HG03354 (cell line): Measurements from ENCODE around the gene ETV6.

Experiments used
- ATAC-seq: cut with Tn5 transposase; IDR thresholded peaks from one replicate; pipeline ENCODE4 v1.9.1; 2021; ENCODE audit warnings: mild to moderate bottlenecking; ENCODE audit not compliant: unreplicated experiment, poor library complexity, severe bottlenecking

ETV6 gene

GRCh38 chr12:11688379-11688778 lies 38.9 kb downstream of the ETV6 start:
- ATAC-seq: no peak

- ATAC-seq: no peak
Measured at GRCh38 chr12:11688831-11689230, 39.4 kb downstream of the ETV6 start.

- no peak for ATAC-seq
Measured at GRCh38 chr12:11689591-11690186, 40.2 kb downstream of the ETV6 start.

GRCh38 chr12:11693067-11693466 lies 43.6 kb downstream of the ETV6 start:
- no peak for ATAC-seq

- no peak for ATAC-seq
Measured at GRCh38 chr12:11693601-11694000, 44.1 kb downstream of the ETV6 start.

- no peak for ATAC-seq
Measured at GRCh38 chr12:11694528-11694927, 45.1 kb downstream of the ETV6 start.

GRCh38 chr12:11695321-11695720 lies 45.8 kb downstream of the ETV6 start:
- no peak for ATAC-seq

- ATAC-seq: no peak
Measured at GRCh38 chr12:11696084-11696483, 46.6 kb downstream of the ETV6 start.

GRCh38 chr12:11697131-11697530 lies 47.7 kb downstream of the ETV6 start:
- ATAC-seq: no peak

- ATAC-seq: no peak
Measured at GRCh38 chr12:11697670-11698387, 48.4 kb downstream of the ETV6 start.

- no peak for ATAC-seq
Measured at GRCh38 chr12:11698729-11699128, 49.3 kb downstream of the ETV6 start.

- ATAC-seq: no peak
Measured at GRCh38 chr12:11701433-11701832, 52.0 kb downstream of the ETV6 start.

GRCh38 chr12:11702959-11703358 lies 53.5 kb downstream of the ETV6 start:
- ATAC-seq: no peak

- ATAC-seq: no peak
Measured at GRCh38 chr12:11703378-11703777, 53.9 kb downstream of the ETV6 start.

GRCh38 chr12:11704089-11704488 lies 54.6 kb downstream of the ETV6 start:
- ATAC-seq: no peak

- no peak for ATAC-seq
Measured at GRCh38 chr12:11705010-11705409, 55.5 kb downstream of the ETV6 start.

- ATAC-seq: no peak
Measured at GRCh38 chr12:11706509-11707379, 57.3 kb downstream of the ETV6 start.

- no peak for ATAC-seq
Measured at GRCh38 chr12:11707535-11707934, 58.1 kb downstream of the ETV6 start.

GRCh38 chr12:11709513-11709912 lies 60.0 kb downstream of the ETV6 start:
- no peak for ATAC-seq

GRCh38 chr12:11710431-11710830 lies 61.0 kb downstream of the ETV6 start:
- no peak for ATAC-seq

- no peak for ATAC-seq
Measured at GRCh38 chr12:11710906-11711305, 61.4 kb downstream of the ETV6 start.
